Cardiac muscle cell (in vitro differentiated cells and primary cell): ENCODE measurements around the gene MTARC1. TPM values are rescaled to one million over a fixed set of nuclear protein-coding genes. Genes with fewer than 3 reads are reported as not detected.

ENCODE experiments used
- DNase-seq, 2 donors: peaks; one replicate each; pipeline versions ENCODE4 v3.0.0 to v3.0.0-alpha.2; 2010 to 2017; ENCODE audit warnings: low read depth in 1 of 2, low spot score in 1 of 2
- H3K27ac ChIP-seq: fragments of 200-600 bp; sonication (generic); 2 replicates; pipeline ENCODE4 v1.5.1; 2016
- H3K27me3 ChIP-seq: fragments of 200-600 bp; sonication (generic); 2 replicates; pipeline ENCODE4 v1.6.0; 2016; ENCODE audit warnings: control low read depth
- H3K36me3 ChIP-seq: fragments of 200-600 bp; sonication (generic); 2 replicates; pipeline ENCODE4 v1.5.1; 2016; ENCODE audit warnings: control low read depth
- H3K4me1 ChIP-seq: fragments of 200-600 bp; sonication (generic); 2 replicates; pipeline ENCODE4 v1.8.1; 2017; ENCODE audit warnings: low read depth, mild to moderate bottlenecking, mixed run types
- H3K4me3 ChIP-seq: fragments of 200-600 bp; sonication (generic); 2 replicates; pipeline ENCODE4 v1.5.1; 2016; ENCODE audit warnings: mild to moderate bottlenecking
- H3K9me3 ChIP-seq: fragments of 200-600 bp; sonication (generic); 2 replicates; pipeline ENCODE4 v1.5.1; 2017; ENCODE audit warnings: low read depth, mild to moderate bottlenecking, control low read depth
- polyA plus RNA-seq: library from polyadenylated mRNA; unstranded; fragments of >200 nt; fragmentation: Nextera tagmentation; extraction: Ambion mirVana; gene quantifications from 2 replicates; pipeline ENCODE4 v1.2.1, GENCODE V29; 2016
- total RNA-seq: library from RNA; depleted of rRNA; stranded (reverse); fragments of >200 nt; gene quantifications from 2 replicates; pipeline ENCODE4 v1.2.3, GENCODE V29; 2016
- TF ChIP-seq, protein P1 (sequence below): IDR thresholded peaks from 2 replicates; pipeline ENCODE4 v1.5.1; 2012; ENCODE audit warnings: low read depth, mild to moderate bottlenecking, low read length

Gene MTARC1
- total and polyA plus RNA-seq, 2 experiments from 2014 or later, result 5.5 to 16.3 TPM

DNA sequence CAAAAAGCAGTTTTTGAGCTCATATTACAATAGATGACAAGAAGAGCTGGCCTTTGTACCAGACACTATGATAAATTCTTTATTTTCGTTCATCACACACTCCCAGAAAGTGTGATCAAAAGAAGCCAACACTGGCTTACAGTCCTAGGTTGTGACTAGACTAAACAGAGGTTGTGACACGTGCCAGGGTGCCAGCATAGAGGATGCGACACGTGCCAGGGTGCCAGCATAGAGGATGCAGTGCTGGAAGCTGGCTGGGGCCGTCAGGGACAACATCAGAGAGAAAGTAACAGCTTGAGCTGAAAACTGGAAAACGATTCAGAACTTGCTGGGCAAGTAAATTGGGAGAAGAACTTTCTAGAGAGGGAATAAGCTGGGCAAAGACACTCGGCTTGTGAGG is 2.2 kb downstream of the MTARC1 start:
- no peaks in the 10 kb centered on the region for H3K27me3 ChIP-seq
- H3K9me3 ChIP-seq, result no peaks in the 10 kb centered on the region
- TF ChIP-seq, protein P1, sequence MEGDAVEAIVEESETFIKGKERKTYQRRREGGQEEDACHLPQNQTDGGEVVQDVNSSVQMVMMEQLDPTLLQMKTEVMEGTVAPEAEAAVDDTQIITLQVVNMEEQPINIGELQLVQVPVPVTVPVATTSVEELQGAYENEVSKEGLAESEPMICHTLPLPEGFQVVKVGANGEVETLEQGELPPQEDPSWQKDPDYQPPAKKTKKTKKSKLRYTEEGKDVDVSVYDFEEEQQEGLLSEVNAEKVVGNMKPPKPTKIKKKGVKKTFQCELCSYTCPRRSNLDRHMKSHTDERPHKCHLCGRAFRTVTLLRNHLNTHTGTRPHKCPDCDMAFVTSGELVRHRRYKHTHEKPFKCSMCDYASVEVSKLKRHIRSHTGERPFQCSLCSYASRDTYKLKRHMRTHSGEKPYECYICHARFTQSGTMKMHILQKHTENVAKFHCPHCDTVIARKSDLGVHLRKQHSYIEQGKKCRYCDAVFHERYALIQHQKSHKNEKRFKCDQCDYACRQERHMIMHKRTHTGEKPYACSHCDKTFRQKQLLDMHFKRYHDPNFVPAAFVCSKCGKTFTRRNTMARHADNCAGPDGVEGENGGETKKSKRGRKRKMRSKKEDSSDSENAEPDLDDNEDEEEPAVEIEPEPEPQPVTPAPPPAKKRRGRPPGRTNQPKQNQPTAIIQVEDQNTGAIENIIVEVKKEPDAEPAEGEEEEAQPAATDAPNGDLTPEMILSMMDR, result no peak
- H3K4me1 ChIP-seq, result peaks cover 20% of the 10 kb centered on the region
- DNase-seq, result no peak
- no peak overlapping the region for H3K27ac ChIP-seq
- H3K4me3 ChIP-seq, result no peak overlapping the region
- H3K36me3 ChIP-seq, result peaks cover 4% of the 10 kb centered on the region

DNA sequence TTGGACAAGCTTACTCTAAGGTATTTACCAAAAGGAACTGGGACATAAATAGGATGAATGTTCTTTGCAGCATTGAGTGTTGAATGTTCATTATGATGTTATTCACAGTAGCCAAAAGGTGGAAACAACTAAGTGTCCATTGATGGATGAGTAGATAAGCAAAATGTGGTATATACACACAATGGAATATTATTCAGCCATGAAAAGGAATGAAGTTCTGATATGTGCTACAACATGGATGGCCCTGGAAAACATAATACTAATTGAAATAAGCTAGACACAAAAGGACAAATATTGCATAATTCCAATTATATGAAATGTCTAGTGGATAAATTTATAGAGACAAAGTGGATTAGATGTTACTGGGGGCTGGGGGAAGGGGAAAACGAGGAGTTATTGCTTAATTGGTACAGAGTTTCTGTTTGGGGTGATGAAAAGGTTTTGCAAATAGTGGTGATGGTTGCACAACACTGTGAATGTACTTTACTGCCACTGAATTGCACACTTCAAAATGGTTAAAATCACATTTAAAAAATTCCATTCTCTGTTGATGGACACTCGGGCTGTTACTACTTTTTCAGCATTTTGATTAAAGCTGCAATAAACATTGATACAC is 2.9 kb downstream of the MTARC1 start:
- Histone ChIP-seq H3K4me1 (peaks cover 20% of the 10 kb centered on the region), H3K36me3 (no peaks in the 10 kb centered on the region), H3K27ac (no peak overlapping the region), H3K9me3 (no peaks in the 10 kb centered on the region), H3K27me3 (no peaks in the 10 kb centered on the region), H3K4me3 (no peak overlapping the region)
- TF ChIP-seq, protein P1, result no peak
- peak in 1 of 2 donors; percentile 66 for DNase-seq

DNA sequence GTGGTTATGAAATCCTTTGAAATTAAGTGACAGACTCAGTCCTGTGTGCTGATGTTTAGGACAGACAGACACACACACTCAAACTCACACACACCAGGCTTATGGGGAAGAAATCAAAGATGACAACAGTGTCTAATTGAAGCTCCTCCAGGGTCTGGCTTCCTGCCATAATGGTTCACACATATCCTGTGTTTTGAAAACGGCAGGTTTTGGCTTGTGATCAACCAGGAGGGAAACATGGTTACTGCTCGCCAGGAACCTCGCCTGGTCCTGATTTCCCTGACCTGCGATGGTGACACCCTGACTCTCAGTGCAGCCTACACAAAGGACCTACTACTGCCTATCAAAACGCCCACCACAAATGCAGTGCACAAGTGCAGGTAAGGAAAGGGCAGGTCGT is 4.6 kb downstream of the MTARC1 start:
- TF ChIP-seq, protein P1, result no peak
- Histone ChIP-seq H3K27me3 (no peaks in the 10 kb centered on the region), H3K36me3 (no peaks in the 10 kb centered on the region), H3K4me1 (peaks cover 9% of the 10 kb centered on the region), H3K4me3 (no peak overlapping the region), H3K9me3 (no peaks in the 10 kb centered on the region), H3K27ac (no peak overlapping the region)
- DNase-seq, result peak in 1 of 2 donors; percentile 26

DNA sequence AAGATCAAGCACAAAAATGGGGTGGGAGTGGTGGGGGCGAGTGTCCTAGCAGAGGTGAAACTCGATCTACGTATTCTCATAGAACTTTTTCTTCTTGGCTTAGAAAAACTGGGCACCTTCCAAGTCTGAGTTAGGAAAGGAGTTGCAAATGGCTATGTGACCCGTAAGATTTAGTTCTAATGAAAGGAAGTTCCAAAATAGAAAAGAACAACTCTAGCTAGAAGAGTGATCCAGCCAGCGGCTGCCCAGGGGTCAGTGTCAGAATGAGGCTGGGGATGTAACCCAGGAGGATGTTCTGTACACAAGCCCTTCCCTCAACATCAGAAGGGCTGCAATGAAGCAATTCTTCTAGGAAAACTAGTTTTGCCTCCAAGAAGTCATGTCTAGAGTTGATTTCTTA is 5.2 kb downstream of the MTARC1 start:
- no peaks in the 10 kb centered on the region for H3K9me3 ChIP-seq
- no peaks in the 10 kb centered on the region for H3K36me3 ChIP-seq
- H3K4me3 ChIP-seq, result no peak overlapping the region
- no peaks in the 10 kb centered on the region for H3K27me3 ChIP-seq
- no peak overlapping the region for H3K27ac ChIP-seq
- DNase-seq, result peak in 1 of 2 donors; percentile 29
- TF ChIP-seq, protein P1, result no peak
- peaks cover 7% of the 10 kb centered on the region for H3K4me1 ChIP-seq

DNA sequence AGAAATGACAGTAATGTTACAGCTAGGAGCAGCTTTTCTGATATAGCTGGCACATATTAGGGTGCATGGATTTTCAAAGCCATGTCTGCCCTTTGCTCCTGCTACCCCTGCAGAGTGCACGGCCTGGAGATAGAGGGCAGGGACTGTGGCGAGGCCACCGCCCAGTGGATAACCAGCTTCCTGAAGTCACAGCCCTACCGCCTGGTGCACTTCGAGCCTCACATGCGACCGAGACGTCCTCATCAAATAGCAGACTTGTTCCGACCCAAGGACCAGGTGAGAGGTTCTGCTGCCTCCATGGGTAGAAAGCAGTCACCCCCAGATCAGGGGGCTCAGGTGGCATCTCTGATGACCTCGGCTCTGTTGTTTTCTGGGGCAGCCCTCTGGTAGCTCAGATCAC is 9.8 kb downstream of the MTARC1 start:
- H3K36me3 ChIP-seq, result no peaks in the 10 kb centered on the region
- TF ChIP-seq, protein P1, result no peak
- H3K4me3 ChIP-seq, result no peak overlapping the region
- H3K27me3 ChIP-seq, result no peaks in the 10 kb centered on the region
- no peak overlapping the region for H3K27ac ChIP-seq
- no peak for DNase-seq
- no peaks in the 10 kb centered on the region for H3K9me3 ChIP-seq
- H3K4me1 ChIP-seq, result peaks cover 9% of the 10 kb centered on the region
